Measurements from ENCODE around the gene ZNF524. TPM values are rescaled to one million over a fixed set of nuclear protein-coding genes. Genes with fewer than 3 reads are reported as not detected.
A peak's percentile ranks its signal among the peaks of the same experiment; 100 is the strongest.

ZNF524 gene
- total RNA-seq, 4 donors from 2014 or later: 20.3 to 33.5 (median 26.4) TPM

DNA sequence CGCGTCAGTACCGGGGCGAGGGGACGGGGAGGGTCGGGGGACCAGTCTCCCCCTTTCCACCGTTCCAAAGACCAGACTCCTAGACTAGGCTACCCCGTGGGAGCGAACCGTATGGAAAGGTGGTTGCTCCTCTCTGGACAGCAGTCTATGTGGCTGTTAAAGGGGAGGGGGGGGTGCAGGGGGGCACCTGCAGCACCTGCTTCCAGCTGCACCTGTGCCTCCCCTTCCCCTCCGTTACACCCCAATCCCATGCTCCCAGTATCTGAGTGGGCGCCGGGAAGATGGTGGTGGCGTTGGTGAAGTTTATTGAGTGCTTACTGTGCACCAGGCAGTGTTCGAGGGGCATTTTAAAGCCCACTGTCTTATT, 557 bp downstream of the ZNF524 start:
- no peak for ATAC-seq
- TF ChIP-seq EP300 (IDR thresholded peaks at IDR 0.05) (no peak), POLR2AphosphoS5 (IDR thresholded peaks at IDR 0.05) (no peak), POLR2A (IDR thresholded peaks at IDR 0.05) (no peak)
- Histone ChIP-seq H3K4me1 (peaks cover 0 to 36% (median 12%) of the 10 kb centered on the region in 3 donors), H3K4me3 (peak overlapping the region; percentile 49 to 70), H3K27ac (peak overlapping the region; percentile 93 to 99 (median 96)), H3K36me3 (peaks cover 0 to 31% of the 10 kb centered on the region in 2 donors), H3K27me3 (no peaks in the 10 kb centered on the region), H3K9me3 (no peaks in the 10 kb centered on the region)
- 9% methylated on average over 5 of the region's 15 CpGs; no CpG with 5 or more reads in 1 of the 2 donors for WGBS, 2 donors (ENCODE audit: low coverage in 1 of 2)

DNA sequence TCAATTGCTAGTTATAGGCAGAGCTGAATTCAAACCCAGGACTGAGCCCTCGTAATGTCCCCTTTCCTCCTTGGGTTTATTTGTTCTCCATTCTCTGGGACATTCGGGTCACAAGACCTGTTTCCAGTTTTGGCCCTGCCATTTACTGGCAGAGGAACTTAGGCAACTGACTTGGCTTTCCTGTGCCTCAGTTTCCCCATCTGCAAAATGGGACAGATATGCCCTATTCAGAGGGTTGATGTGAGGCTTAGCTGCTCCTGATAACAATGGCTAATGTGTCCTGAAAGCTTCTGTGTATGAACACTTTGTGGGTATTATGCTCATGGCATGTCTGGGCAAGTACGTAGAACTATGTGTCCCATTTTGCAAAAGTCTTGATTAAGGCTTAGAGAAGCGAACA, 996 bp downstream of the ZNF524 start:
- Histone ChIP-seq H3K27me3 (no peaks in the 10 kb centered on the region), H3K27ac (peak overlapping the region; percentile 93 to 99 (median 96)), H3K4me3 (peak overlapping the region; percentile 49 to 70), H3K36me3 (peaks cover 0 to 27% of the 10 kb centered on the region in 2 donors), H3K4me1 (peaks cover 0 to 39% (median 12%) of the 10 kb centered on the region in 3 donors), H3K9me3 (no peaks in the 10 kb centered on the region)
- 68 to 72% methylated on average over 2 to 4 of the region's 4 CpGs for WGBS, 2 donors (ENCODE audit: low coverage in 1 of 2)
- TF ChIP-seq, protein P1, sequence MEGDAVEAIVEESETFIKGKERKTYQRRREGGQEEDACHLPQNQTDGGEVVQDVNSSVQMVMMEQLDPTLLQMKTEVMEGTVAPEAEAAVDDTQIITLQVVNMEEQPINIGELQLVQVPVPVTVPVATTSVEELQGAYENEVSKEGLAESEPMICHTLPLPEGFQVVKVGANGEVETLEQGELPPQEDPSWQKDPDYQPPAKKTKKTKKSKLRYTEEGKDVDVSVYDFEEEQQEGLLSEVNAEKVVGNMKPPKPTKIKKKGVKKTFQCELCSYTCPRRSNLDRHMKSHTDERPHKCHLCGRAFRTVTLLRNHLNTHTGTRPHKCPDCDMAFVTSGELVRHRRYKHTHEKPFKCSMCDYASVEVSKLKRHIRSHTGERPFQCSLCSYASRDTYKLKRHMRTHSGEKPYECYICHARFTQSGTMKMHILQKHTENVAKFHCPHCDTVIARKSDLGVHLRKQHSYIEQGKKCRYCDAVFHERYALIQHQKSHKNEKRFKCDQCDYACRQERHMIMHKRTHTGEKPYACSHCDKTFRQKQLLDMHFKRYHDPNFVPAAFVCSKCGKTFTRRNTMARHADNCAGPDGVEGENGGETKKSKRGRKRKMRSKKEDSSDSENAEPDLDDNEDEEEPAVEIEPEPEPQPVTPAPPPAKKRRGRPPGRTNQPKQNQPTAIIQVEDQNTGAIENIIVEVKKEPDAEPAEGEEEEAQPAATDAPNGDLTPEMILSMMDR (IDR thresholded peaks at IDR 0.05): no peak
- TF ChIP-seq EP300 (IDR thresholded peaks at IDR 0.05) (no peak), POLR2AphosphoS5 (IDR thresholded peaks at IDR 0.05) (no peak), POLR2A (IDR thresholded peaks at IDR 0.05) (no peak)
- ATAC-seq: no peak

DNA sequence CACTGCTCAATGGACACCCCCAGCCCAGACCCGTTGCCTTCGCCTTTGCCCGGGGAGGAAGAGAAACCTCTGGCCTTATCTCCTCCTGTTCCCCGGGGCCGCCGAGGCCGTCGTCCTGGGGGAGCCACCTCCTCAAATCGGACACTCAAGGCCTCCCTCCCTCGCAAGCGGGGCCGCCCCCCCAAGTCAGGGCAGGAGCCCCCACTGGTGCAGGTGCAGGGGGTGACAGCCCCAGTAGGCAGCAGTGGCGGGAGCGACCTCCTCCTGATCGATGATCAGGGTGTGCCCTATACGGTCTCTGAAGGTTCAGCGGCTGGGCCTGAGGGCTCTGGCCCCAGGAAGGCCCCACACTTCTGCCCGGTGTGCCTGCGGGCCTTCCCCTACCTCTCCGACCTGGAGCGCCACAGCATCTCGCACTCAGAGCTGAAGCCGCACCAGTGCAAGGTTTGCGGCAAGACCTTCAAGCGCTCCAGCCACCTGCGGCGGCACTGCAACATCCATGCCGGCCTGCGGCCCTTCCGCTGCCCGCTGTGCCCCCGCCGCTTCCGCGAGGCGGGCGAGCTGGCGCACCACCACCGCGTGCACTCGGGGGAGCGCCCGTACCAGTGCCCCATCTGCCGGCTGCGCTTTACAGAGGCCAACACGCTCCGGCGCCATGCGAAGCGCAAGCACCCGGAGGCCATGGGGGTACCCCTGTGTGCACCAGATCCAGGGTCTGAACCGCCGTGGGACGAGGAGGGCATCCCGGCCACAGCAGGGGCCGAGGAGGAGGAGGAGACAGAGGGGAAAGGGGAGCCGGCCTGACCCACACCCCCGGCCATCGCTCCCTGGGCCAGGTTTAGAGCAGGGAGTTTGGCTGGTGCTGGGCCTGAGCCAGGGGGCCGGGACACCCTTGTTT, 2.3 kb downstream of the ZNF524 start:
- TF ChIP-seq, protein P1 (IDR thresholded peaks at IDR 0.05): no peak
- TF ChIP-seq POLR2AphosphoS5 (IDR thresholded peaks at IDR 0.05): no peak
- no peak for TF ChIP-seq EP300 (IDR thresholded peaks at IDR 0.05)
- no peak for TF ChIP-seq POLR2A (IDR thresholded peaks at IDR 0.05)
- no peak overlapping the region for H3K4me3 ChIP-seq
- peaks cover 0 to 51% (median 21%) of the 10 kb centered on the region in 3 donors for H3K4me1 ChIP-seq
- WGBS, 2 donors (ENCODE audit: low coverage in 1 of 2): 80% methylated on average over 1 of the region's 60 CpGs; no CpG with 5 or more reads in 1 of the 2 donors
- H3K27ac ChIP-seq: no peak overlapping the region
- no peak for ATAC-seq
- no peaks in the 10 kb centered on the region for H3K9me3 ChIP-seq
- no peaks in the 10 kb centered on the region for H3K27me3 ChIP-seq
- H3K36me3 ChIP-seq: peaks cover 0 to 14% of the 10 kb centered on the region in 2 donors

DNA sequence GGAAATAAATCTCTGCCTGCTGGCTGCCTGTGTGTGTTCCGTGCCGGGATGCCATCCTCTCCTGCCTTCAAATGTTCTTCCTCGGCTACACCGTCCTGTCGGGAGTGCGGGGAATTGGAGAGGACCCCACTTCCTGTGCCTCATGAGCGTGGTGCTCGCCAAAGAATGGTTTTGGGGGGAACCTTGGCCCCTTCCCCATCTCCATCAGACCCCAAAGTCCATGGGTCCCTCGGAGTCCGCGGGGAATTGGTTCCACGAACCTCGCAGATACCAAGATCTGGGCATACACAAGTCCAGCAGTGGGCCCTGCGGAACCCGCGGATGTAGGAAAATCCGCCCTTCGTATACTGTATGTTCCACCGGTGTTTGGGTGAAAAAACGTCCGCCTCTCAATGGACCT, 3.0 kb downstream of the ZNF524 start:
- Histone ChIP-seq H3K27ac (no peak overlapping the region), H3K36me3 (peaks cover 0 to 10% of the 10 kb centered on the region in 2 donors), H3K27me3 (no peaks in the 10 kb centered on the region), H3K4me3 (no peak overlapping the region), H3K9me3 (no peaks in the 10 kb centered on the region), H3K4me1 (peaks cover 0 to 58% (median 21%) of the 10 kb centered on the region in 3 donors)
- 84 to 88% methylated on average over 14 to 20 of the region's 21 CpGs for WGBS, 2 donors (ENCODE audit: low coverage in 1 of 2)
- ATAC-seq: no peak
- no peak for TF ChIP-seq EP300 (IDR thresholded peaks at IDR 0.05)
- no peak for TF ChIP-seq POLR2A (IDR thresholded peaks at IDR 0.05)
- TF ChIP-seq, protein P1 (IDR thresholded peaks at IDR 0.05): no peak
- TF ChIP-seq POLR2AphosphoS5 (IDR thresholded peaks at IDR 0.05): no peak

DNA sequence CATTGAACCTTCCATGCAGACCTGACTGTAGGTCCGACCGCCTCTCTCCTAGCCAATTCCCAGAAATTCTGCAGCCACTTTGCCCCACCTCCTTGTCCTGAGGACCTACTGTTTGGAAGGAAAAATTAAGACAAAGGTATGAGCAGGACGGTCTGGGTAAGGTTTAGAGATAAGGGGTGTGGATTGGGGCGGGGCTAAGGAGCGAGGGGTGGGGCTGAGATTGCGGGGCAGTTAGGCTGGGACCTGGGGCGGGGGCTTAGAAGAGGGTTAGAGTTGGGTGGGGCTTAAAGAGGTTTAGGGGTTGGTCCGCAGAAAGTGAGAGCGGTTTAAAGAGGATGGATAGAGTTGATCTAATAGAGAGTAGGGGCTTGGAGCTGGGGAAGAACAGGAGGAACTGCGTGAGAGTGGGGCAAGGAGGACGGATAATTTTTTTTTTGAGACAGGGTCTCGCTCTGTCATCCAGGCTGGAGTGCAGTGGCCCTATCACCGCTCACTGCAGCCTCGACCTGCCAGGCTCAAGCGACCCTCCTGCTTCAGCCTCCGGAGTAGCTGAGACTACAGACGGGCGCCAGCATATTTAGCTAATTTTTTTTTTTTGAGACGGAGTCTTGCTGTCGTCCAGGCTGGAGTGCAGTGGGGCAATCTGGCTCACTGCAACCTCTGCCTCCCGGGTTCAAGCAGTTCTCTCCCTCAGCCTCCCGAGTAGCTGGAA, 3.6 kb downstream of the ZNF524 start:
- 66 to 74% methylated on average over 16 to 20 of the region's 22 CpGs for WGBS, 2 donors (ENCODE audit: low coverage in 1 of 2)
- no peak overlapping the region for H3K4me3 ChIP-seq

More for the DNA sequence above, 3.6 kb downstream of the ZNF524 start:
- Histone ChIP-seq H3K9me3 (no peaks in the 10 kb centered on the region), H3K27ac (peak overlapping the region in 3 of 4 donors; percentile 94 to 97 (median 96)), H3K4me1 (peaks cover 0 to 53% (median 21%) of the 10 kb centered on the region in 3 donors), H3K27me3 (no peaks in the 10 kb centered on the region), H3K36me3 (peaks cover 0 to 11% of the 10 kb centered on the region in 2 donors)
- ATAC-seq: no peak
- TF ChIP-seq EP300 (IDR thresholded peaks at IDR 0.05) (no peak), POLR2A (IDR thresholded peaks at IDR 0.05) (no peak), POLR2AphosphoS5 (IDR thresholded peaks at IDR 0.05) (no peak)
- TF ChIP-seq, protein P1 (IDR thresholded peaks at IDR 0.05): no peak
